HG03103 (cell line): ENCODE data around the gene NPY4R.
"Not testable (repeated sequence)": the region's sequence is repeated elsewhere in the genome, so short reads cannot be mapped to it uniquely, and the experiment has no call there.

Source experiments
- ATAC-seq: cut with Tn5 transposase; IDR thresholded peaks from one replicate; pipeline ENCODE4 v1.9.1; 2021; ENCODE audit warnings: low read depth; ENCODE audit not compliant: unreplicated experiment

The NPY4R gene

GRCh38 chr10:46457071-46457470 lies 8.7 kb downstream of the NPY4R start:
- not testable (repeated sequence) for ATAC-seq

DNA sequence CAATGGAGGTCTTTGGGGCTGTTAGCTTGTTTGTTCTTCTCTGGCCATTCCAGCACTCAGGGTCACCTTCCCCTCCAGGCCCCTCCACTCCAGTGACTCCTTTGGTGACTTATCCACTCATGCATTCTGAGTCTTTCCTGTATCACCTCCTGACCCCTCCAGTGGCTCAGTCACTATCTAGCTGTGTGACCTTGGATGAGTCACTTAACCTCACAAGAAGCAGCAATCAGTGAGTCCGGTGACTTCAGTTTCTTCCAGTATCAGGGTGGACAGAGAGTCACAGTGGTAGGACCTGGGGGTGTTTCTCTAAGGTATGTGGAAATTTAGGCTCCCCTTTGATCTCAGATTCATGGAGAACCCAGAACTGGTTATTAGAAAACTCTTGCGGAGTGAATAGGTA lies 9.8 kb downstream of the NPY4R start:
- not testable (repeated sequence) for ATAC-seq

DNA sequence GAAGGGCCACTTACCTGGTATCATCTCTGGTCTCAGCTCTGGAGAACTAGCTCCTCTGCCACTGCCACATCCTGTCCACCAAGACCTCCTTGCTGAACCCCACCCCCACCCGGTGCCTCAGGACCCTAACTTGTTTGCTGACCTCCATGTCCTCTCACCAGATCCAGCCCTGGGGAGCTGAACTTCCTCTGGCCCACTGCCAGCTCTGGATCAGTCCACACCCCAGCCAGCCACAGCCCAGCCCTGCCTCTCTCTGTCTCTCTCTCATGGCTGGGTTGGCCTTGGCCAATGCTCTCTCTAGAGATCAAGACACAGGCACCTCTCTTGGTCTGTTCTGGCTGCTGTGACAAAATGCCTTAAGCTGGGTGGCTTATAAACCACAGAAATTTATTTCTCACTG lies 14.4 kb downstream of the NPY4R start:
- not testable (repeated sequence) for ATAC-seq

GRCh38 chr10:46450829-46451228 lies 14.9 kb downstream of the NPY4R start:
- not testable (repeated sequence) for ATAC-seq

DNA sequence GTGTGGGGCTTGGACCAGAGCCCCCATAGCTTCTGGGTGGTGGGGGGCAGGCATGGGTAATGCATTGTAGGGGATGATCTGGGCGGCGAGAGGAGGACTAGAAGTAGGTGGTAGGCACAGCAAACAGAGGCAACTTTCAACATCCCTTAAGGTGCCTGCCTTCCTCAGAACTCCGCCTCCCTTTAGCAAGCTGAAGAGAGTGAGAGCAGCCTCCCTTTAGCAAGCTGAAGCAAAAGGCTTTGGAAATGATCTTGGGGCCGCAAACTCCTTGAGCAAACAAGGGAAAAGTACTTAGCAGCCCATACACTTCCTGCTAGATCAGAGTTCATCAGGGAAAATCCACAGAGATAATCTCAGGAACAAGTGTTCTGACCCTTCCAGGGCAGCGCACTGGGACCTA lies 18.3 kb downstream of the NPY4R start:
- ATAC-seq, result not testable (repeated sequence)

- not testable (repeated sequence) for ATAC-seq
Observed at GRCh38 chr10:46445389-46446122, 20.2 kb downstream of the NPY4R start.

GRCh38 chr10:46443422-46443821 lies 22.3 kb downstream of the NPY4R start:
- ATAC-seq, result not testable (repeated sequence)

DNA sequence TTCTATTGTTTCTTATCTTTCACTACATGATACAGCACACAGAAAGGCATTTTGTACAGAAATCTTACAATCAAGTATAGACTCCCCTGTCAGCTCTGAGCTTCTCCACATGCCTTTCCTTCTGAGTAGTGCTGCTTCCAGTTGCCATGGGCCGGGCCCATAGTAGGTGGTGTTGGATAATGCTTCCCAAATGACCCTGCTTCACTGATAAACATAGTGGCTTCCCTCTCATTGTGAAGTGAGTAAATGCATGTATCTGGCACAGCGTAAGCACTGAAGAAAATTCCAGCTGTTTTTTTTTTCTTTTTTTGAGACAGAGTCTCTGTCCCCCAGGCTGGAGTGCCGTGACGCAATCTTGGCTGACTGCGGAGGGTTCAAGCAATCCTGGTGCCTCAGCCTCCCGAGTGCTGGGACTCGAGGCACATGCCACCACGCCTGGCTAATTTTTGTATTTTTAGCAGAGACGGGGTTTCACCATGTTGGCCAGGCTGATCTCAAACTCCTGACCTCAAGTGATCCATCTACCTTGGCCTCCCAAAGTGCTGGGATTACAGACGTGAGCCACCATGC lies 23.0 kb downstream of the NPY4R start:
- not testable (repeated sequence) for ATAC-seq

GRCh38 chr10:46441837-46442278 lies 23.9 kb downstream of the NPY4R start:
- not testable (repeated sequence) for ATAC-seq

DNA sequence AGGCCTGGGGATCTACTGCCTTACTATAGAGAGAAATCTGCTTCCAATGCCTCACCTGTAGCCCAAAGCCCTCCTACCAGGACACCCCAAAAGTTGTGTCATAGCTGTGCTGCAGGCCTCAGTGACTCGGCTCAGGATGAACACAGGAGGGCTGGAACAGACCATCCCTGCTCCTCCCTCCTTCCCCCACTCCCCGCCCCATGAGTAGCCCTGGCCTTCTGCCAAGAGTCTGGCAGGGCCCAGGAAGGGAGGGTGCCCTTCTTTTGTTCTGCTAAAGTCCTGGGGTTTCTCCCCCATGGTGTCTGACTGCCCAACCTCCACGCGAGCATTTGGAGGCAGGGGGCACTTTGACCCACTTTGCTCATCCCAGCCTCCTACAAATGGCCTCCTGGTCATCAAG lies 24.8 kb downstream of the NPY4R start:
- ATAC-seq, result not testable (repeated sequence)

- not testable (repeated sequence) for ATAC-seq
Observed at GRCh38 chr10:46423550-46423949, 42.2 kb downstream of the NPY4R start.

DNA sequence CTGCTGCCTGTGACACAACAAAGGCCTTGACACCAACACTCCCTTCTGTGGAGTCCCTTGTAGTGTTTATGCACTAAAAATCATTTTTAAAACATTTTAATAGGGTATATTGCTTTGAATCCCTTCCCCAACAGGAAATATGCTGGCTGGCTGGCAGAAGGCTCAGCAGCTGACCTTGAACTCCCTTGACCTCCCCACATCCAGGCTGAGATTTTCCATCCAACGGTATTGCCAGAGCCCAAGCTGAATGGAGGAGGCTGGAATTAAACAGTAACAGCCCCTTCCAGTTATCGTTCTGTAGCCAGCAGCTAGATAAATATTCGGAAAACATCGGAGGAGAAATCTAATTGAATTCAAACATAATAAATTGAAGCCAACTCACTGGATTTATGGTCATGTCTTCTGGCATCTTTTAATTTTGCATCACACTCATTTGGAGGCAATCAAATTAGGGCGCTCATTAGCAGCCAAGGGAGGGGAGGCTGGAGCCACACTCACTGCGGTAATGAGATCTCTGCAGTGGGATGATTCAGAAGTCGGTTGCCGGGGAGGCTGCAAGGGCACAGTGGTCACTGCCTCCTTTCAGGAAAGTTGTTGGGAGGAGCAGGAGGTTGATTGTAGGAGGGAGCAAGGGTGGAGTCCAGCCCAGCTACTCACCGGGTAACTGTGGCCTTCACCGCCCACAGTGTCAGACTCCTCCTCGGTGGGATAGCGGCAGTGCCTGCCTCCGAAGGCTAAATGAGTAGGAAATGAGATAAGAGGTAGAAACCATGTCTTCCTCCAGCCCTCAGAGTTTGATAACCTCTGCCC lies 46.0 kb downstream of the NPY4R start:
- ATAC-seq, result not testable (repeated sequence)

GRCh38 chr10:46418283-46418682 lies 47.5 kb downstream of the NPY4R start:
- ATAC-seq, result not testable (repeated sequence)

- not testable (repeated sequence) for ATAC-seq
Observed at GRCh38 chr10:46415291-46415690, 50.5 kb downstream of the NPY4R start.

- ATAC-seq, result not testable (repeated sequence)
Observed at GRCh38 chr10:46412665-46413064, 53.1 kb downstream of the NPY4R start.

DNA sequence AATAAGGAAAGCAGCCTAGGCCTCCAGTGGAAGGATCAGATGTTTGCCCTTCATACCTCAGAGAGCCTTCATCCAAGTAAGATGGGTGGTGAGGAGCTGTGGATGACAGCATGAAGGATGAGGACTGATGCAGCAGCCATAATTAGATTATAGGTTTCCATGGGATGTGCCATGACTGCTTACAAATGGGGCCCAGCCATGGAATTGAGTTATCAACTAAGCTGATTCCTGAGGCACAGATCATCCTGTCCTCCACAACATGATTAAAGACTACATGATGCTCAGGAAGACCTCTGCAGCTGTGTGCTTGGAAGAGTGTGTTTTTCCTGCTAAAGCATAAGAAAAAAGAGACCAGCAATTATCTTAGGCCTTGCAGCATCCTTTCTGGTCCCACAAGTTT lies 54.6 kb downstream of the NPY4R start:
- ATAC-seq, result not testable (repeated sequence)
